Measurements from ENCODE around the gene GIGYF1.
"Not testable (repeated sequence)": the region's sequence is repeated elsewhere in the genome, so short reads cannot be mapped to it uniquely, and the experiment has no call there.

GIGYF1 gene

GRCh38 chr7:100706672-100707311 is 12.7 kb upstream of the GIGYF1 start:
- DNase-seq (ENCODE audit: low spot score) = no peak

GRCh38 chr7:100705753-100706671 is 12.0 kb upstream of the GIGYF1 start, which contains the start of gene POP7:
POP7 (plus strand) TSS chr7:100706121; CDS start chr7:100706831, 710 bp downstream.
- DNase-seq (ENCODE audit: low spot score) = peak; percentile 95

DNA sequence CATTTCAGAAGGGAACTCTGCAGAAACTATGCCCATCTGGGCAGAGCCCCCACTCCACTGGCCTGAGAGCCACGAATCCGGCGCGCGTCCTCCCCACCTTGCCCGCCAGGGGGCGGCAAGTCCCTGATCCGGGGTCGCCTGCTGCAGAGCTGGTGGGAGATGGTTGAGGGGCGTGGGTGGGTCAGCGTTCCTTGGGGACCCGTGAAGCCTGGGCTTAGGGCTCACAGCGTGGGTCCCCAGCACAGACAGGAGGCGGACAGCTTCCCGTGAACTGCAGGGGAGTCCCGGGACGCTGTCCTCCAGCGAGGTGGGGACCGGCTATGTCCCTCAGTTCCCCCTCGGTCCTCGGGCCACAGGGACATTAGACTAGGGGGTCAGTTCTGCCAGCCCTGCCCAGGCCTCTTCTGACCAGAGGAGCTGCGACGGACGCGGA is 11.3 kb upstream of the GIGYF1 start:
- peak; percentile 56 for DNase-seq (ENCODE audit: low spot score)

GRCh38 chr7:100701089-100701488 is 7.0 kb upstream of the GIGYF1 start:
- DNase-seq (ENCODE audit: low spot score) = not testable (repeated sequence)

DNA sequence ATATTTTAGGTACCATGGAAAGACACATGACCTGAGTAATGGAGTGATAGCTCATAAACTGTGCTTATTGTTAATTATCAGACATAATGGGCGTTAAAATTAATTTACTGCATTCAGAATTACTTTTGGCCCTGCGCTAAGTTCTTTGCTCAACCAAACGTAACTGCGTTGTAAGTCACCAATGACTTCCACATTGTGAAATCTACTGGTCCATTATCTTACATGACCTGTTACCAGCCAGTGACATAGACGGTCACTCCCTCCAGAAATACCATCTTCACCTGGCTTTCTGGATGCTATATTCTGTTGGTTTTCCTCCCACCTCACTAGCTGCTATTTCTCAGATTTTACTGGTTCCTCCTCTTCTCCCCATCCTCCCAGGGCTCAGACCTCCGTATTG is 5.0 kb upstream of the GIGYF1 start:
- no peak for DNase-seq (ENCODE audit: low spot score)

GRCh38 chr7:100696123-100696521 is 2.1 kb upstream of the GIGYF1 start:
- DNase-seq (ENCODE audit: low spot score) = no peak

- DNase-seq (ENCODE audit: low spot score) = no peak
Measured at GRCh38 chr7:100693312-100694097, 545 bp downstream of the GIGYF1 start.

- DNase-seq (ENCODE audit: low spot score) = no peak
Measured at GRCh38 chr7:100692578-100692961, 1.5 kb downstream of the GIGYF1 start.

DNA sequence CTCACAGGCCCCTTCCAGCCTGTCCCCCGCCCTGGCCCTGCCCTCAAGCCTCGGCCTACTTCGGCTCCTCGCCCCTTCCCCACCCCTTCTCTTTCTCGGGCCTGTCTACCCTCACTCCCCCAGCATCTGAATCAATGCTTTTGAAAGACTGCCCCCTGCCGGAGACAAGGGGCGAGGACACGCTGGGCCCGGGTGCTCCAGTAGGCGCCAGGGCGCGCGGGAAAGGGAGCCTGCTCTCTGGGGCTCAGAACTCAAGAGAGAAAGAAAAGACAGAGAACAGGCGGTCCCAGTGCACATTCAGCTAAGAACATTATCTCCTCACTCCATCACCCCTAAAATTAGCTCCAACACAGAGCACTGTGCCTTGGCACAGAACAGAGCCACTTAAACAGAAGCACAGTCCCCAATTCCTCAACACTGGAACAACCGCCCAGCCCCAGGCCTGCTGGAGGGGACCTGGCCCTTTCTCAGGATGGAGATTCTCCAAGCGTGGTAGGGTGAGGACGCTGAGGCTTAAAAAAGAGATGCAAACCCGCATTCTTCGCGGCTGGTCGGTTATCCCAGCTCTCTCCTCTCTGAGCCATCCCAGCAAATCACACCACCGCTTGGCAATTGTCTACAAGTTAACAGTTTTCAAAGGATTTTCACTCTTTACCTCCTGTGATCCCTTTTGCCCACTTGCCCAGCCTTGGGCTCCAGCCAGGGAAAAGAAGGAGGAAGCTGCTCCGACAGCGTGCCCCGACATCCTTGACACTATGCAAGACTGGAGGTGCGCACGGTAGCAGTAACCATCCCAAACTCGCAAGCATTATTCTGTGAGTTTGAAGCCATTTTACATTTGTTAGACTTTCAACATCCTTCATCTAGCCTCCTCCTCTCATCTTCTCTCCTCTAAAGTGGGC is 2.1 kb downstream of the GIGYF1 start:
- DNase-seq (ENCODE audit: low spot score) = peak; percentile 77

DNA sequence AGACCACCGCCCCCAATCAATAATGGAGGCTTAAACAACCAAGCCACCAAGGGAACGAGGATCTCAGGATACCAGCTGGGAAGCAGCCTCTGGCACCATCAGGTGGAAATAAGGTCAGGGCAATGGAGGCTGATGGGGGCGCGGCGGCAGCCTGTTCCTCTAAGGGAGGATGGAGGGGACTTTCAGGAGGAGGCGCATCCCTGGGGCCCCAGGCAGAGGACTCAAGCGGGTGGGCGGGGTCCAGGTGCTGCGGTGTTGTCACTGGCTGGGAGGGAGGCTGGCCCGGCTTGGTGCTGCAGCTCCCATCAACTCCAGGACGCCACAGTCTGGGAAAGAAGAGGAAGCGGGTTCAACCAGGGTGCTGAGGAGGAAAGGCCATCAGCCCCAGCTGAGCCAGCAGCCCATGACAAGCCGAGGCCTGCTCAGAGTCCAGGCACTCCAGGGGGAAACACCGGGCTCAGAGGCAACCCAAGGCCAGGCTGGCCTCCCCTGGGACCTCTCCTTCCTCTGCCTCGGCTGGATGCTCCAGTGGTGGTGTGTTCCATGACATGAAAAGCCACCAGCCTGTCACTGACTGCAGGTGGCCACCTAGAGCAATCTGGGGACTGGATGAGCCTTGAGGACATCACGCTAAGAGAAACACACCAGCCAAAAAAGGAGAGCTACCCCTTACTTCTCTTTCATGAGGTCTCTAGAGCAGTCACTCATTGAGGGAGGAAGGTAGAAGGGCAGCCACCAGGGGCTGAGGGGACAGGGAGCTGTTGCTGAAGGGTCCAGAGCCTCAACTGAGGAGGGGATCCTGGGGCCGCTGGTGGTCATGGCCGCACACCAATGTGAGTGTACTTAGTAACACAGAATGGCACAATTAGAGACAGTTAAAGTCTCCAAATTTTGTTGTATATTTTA is 4.6 kb downstream of the GIGYF1 start:
- DNase-seq (ENCODE audit: low spot score) = no peak

DNA sequence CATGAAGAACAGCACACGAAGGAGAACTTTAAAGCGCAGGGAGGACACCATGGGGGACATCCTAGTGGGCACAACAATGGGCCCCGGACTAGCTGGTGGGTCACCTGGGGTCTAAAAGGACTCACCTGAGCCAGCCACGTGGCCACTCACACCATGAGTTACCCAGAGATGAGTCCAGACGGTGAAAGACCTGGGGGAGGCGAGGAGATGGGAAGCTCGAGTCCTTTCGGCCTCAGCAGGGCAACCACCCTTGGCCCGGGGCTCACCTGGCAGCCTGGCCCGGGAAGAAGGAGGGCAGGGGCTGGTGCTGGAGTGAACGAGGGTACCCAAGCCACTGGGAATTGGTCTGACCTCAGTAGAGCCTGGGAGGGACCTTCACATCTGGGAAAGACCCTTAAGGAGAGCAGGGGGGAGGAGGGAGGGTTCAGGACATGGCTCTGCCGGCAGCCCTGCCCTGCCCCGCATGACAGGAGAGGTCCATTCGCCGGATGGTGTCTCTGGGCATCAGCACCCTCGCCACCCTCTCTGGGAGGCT is 5.7 kb downstream of the GIGYF1 start:
- no peak for DNase-seq (ENCODE audit: low spot score)

DNA sequence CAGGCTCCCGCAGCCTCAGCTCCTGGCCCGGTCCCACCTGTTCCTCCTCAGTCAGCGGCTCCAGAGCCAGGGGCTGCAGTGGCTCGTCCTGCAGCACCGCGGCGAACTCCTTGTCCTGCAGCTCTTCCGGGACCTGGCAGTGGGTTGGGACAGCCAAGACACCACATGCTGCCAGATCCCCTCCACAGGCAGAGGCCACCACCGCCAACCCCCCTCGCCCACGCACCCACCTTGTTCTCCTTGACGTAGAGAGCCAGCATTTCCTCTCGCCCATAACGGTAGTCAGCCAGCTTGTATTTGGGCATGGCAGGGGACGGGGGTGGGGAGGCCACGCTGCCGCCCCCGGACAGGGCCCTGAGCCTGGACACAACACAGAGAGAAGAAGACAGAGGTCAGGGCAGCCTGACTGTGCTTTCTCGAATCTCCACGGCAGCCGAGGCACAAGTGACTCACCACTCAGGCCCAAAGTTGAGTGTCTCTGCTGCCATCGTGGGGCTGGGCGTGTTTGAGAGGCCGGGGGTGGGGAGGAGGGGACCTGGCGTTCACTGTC is 6.2 kb downstream of the GIGYF1 start:
- DNase-seq (ENCODE audit: low spot score) = no peak

- no peak for DNase-seq (ENCODE audit: low spot score)
Measured at GRCh38 chr7:100687261-100687660, 6.8 kb downstream of the GIGYF1 start.

DNA sequence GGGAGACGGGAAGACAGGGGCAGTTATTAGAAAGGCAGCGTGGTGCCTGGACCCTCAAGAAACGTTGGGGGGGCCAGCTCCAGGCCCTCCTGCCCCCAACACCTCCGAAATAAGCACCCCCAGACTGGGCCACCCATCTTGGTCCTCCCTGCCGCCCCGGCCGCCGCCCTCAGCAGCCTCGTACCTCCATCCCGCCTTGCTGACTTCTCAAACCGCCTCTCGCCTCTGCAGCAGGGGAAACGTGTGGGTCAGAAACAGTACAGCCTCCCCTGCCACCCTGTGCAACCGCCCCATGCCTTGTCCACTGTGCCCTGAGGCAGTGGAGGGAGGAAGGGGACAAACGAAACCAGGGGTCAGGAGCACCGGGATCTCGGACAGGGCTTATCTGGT is 7.2 kb downstream of the GIGYF1 start:
- DNase-seq (ENCODE audit: low spot score) = no peak

GRCh38 chr7:100686201-100686821 is 7.7 kb downstream of the GIGYF1 start:
- DNase-seq (ENCODE audit: low spot score) = no peak

GRCh38 chr7:100685631-100686145 is 8.4 kb downstream of the GIGYF1 start:
- DNase-seq (ENCODE audit: low spot score) = no peak

GRCh38 chr7:100685049-100685605 is 8.9 kb downstream of the GIGYF1 start:
- no peak for DNase-seq (ENCODE audit: low spot score)

DNA sequence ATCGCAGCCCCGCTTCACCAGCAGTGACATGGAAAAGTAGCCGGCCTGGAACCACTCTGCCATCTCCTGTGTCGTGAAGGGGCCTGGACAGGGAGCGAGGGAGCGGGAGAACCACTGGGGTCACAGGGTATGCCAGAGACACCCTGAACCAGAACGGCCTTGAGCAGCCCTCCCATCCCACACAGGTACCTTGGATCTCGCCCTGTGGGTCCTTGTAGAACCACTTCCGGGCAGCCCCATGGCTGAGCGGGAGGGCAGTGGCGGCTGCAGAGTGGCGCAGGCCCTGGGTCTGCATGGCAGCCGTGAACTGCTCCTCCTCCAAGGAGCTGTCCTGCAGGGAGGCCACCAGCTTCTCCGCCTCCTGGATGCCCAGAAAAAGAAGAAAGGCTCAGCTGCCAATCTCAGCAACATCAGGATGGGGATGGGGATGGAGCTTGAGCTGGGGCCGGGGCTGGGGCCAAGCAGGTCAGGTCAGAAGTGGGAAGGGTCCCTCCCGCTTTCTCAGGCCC is 9.5 kb downstream of the GIGYF1 start:
- no peak for DNase-seq (ENCODE audit: low spot score)

Data from putamen (tissue), 1 donor.